HL-60 (cell line): Measurements from ENCODE around the gene ZNF469.

Experiments used
- CTCF ChIP-seq: IDR thresholded peaks from one replicate; pipeline ENCODE4 v1.5.1; 2011; ENCODE audit warnings: low read length, control low read depth, inconsistent platforms; ENCODE audit not compliant: insufficient read depth
- REST ChIP-seq: IDR thresholded peaks from 2 replicates; pipeline ENCODE4 v1.6.1; 2012; ENCODE audit warnings: low read depth; ENCODE audit not compliant: insufficient replicate concordance

DNA sequence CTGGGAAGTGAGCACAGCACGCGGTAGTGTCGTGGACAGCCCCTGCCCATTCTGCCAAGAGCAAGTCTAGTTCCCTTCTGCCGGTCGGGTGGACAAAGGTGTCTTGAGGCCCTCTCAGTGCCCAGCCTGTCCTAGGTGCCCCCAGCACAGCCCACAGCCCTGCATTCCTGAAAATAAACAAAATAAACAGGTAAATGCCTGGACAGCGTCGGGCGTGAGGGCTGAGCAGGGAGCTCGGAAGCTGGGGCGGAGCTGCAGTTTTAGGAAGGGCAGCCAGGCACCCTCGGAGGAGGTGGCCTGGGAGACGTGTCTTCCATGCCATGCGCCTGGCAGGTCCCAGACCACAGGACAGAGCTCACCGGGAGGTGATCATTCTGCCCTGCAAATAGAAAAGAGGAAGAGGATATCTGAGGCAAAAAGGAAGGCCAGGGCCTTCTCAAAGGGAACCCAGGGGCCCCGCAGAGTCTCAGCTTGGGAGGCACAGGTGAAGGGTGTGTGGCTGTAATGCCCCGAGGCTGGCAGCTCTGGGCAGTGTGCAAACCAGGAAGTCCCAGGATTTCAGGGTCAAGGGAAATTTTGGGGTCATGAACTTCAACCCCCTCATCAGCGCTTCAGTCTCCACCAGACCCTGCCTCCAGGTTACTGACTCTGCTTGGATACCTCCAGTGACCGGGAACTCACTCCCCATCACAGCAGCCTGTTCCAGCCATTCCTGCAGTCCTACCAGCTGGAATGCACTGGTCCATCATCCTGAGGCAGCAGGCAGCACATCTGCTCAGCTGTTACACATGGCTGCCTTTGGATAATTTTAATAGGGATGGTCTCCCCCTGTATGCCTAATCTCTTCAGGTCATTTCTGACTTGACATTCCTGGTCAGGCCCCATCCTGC, 1.7 kb downstream of the ZNF469 start:
- TF ChIP-seq CTCF (no peak), REST (no peak)
